A549 (cell line): Measurements from ENCODE around the gene IGFBP3. TPM values are rescaled to one million over a fixed set of nuclear protein-coding genes. Genes with fewer than 3 reads are reported as not detected.

ENCODE experiments used
- ATAC-seq, 2 experiments: fragments of 200-7000 bp in 1 of 2; fragments of >200 bp in 1 of 2; cut with Nextera tagmentation in 1 of 2; cut with Tn5 transposase in 1 of 2; 3 replicates each; pipeline versions ENCODE4 v1.8.0 to v1.9.1; 2018 to 2020; ENCODE audit warnings: mild to moderate bottlenecking in 1 of 2, moderate library complexity in 1 of 2
- CTCF ChIA-PET: fragments of 300-600 bp; sonication (Branson Sonifier 250); formaldehyde crosslinking; extraction: SDS; loops from one replicate; lab custom pipeline; 2021; ENCODE audit warnings: antibody characterized with exemption, inconsistent platforms; lab: Yijun Ruan, JAX
- POLR2A ChIA-PET: fragments of 350-600 bp; formaldehyde crosslinking; extraction: SDS; loops from one replicate; lab custom pipeline; 2021; ENCODE audit warnings: antibody characterized with exemption, inconsistent platforms; lab: Yijun Ruan, JAX
- DNase-seq, 2 experiments: peaks; one replicate each; pipeline versions ENCODE4 v3.0.0 to v3.0.0-alpha.2; 2011 to 2016; ENCODE audit warnings: low read depth in 1 of 2, low spot score in 1 of 2
- FAIRE-seq: peaks from 2 replicates; lab custom pipeline; 2011; peaks lifted over from hg19 to GRCh38; lab: Jason Lieb, UNC
- H3K27ac ChIP-seq, 2 experiments: fragments of >200 bp; sonication (Bioruptor Twin); formaldehyde crosslinking; 3 replicates each; pipeline ENCODE4 v1.5.1; 2016 to 2017
- H3K4me1 ChIP-seq: fragments of >200 bp; sonication (Bioruptor Twin); formaldehyde crosslinking; 3 replicates; pipeline ENCODE4 v1.6.1; 2016
- H3K4me2 ChIP-seq: fragments of >200 bp; sonication (Bioruptor Twin); formaldehyde crosslinking; 3 replicates; pipeline ENCODE4 v1.6.1; 2016
- H3K4me3 ChIP-seq: fragments of >200 bp; sonication (Bioruptor Twin); formaldehyde crosslinking; 3 replicates; pipeline ENCODE4 v1.5.1; 2016
- H3K9me3 ChIP-seq: fragments of >200 bp; sonication (Bioruptor Twin); formaldehyde crosslinking; 3 replicates; pipeline ENCODE4 v1.6.1; 2016
- ATOH8 ChIP-seq: fragments of 250-450 bp; sonication (Bioruptor Pico); IDR thresholded peaks from 2 replicates; pipeline ENCODE4 v1.5.0; 2020; ENCODE audit warnings: low read depth, mild to moderate bottlenecking, moderate library complexity
- BHLHE40 ChIP-seq: IDR thresholded peaks from 2 replicates; pipeline ENCODE4 v1.6.1; 2012; ENCODE audit warnings: low read depth, low read length, inconsistent platforms
- CBX2 ChIP-seq: fragments of 200-600 bp; sonication (generic); IDR thresholded peaks from 2 replicates; pipeline ENCODE4 v1.6.1; 2016; ENCODE audit warnings: low read depth, mild to moderate bottlenecking, borderline replicate concordance
- CBX8 ChIP-seq: fragments of 200-600 bp; sonication (generic); IDR thresholded peaks from 2 replicates; pipeline ENCODE4 v1.6.1; 2016
- CHD4 ChIP-seq: fragments of 200-600 bp; sonication (generic); IDR thresholded peaks from 2 replicates; pipeline ENCODE4 v1.6.1; 2016; ENCODE audit warnings: antibody characterized with exemption, mild to moderate bottlenecking, borderline replicate concordance
- FOSB ChIP-seq: fragments of 250-450 bp; sonication (Bioruptor Pico); IDR thresholded peaks from 2 replicates; pipeline ENCODE4 v1.5.0; 2020; ENCODE audit warnings: mild to moderate bottlenecking, moderate library complexity
- FOSL2 ChIP-seq, 2 experiments: fragments of 450-650 bp in 1 of 2; fragments of >200 bp in 1 of 2; sonication (Bioruptor Twin) in 1 of 2; formaldehyde crosslinking; IDR thresholded peaks; 2 replicates each; pipeline versions ENCODE4 v1.5.0 to v1.6.1; 2016 to 2020; ENCODE audit warnings: mild to moderate bottlenecking in 1 of 2, moderate library complexity in 1 of 2
- GATA3 ChIP-seq: IDR thresholded peaks from 2 replicates; pipeline ENCODE4 v1.6.1; 2012; ENCODE audit warnings: borderline replicate concordance
- HES2 ChIP-seq: fragments of >200 bp; sonication (Bioruptor Twin); formaldehyde crosslinking; IDR thresholded peaks from 2 replicates; pipeline ENCODE4 v1.6.1; 2016
- HMGXB4 ChIP-seq: fragments of 250-450 bp; sonication (Bioruptor Pico); IDR thresholded peaks from 2 replicates; pipeline ENCODE4 v1.5.0; 2021; ENCODE audit warnings: mild to moderate bottlenecking, moderate library complexity, borderline replicate concordance
- HOXA7 ChIP-seq: fragments of 250-450 bp; sonication (Bioruptor Pico); IDR thresholded peaks from 2 replicates; pipeline ENCODE4 v1.5.0; 2020; ENCODE audit warnings: mild to moderate bottlenecking, moderate library complexity
- HOXB5 ChIP-seq: fragments of 250-450 bp; sonication (Bioruptor Pico); IDR thresholded peaks from 2 replicates; pipeline ENCODE4 v1.5.0; 2020; ENCODE audit warnings: mild to moderate bottlenecking, moderate library complexity
- MYC ChIP-seq: IDR thresholded peaks from 2 replicates; pipeline ENCODE4 v1.6.1; 2012; ENCODE audit warnings: mild to moderate bottlenecking, inconsistent platforms, low read length, improper control_type of control experiment, borderline replicate concordance
- NR3C1 ChIP-seq: fragments of >200 bp; sonication (Bioruptor Twin); formaldehyde crosslinking; IDR thresholded peaks from 3 replicates; pipeline ENCODE4 v1.6.1; 2017
- POLR2AphosphoS2 ChIP-seq: conservative IDR thresholded peaks from 2 replicates; pipeline ENCODE4 v1.6.1; 2012; ENCODE audit warnings: low read length, improper control_type of control experiment, inconsistent platforms
- RNF2 ChIP-seq: fragments of 200-600 bp; sonication (generic); IDR thresholded peaks from 2 replicates; pipeline ENCODE4 v1.6.1; 2016; ENCODE audit warnings: low read depth, mild to moderate bottlenecking, antibody characterized with exemption, moderate library complexity, borderline replicate concordance
- SMC3 ChIP-seq: fragments of >200 bp; sonication (Bioruptor Twin); formaldehyde crosslinking; IDR thresholded peaks from 3 replicates; pipeline ENCODE4 v1.6.1; 2018; ENCODE audit warnings: inconsistent platforms
- SREBF2 ChIP-seq: fragments of 450-650 bp; IDR thresholded peaks from 2 replicates; pipeline ENCODE4 v1.6.1; 2014; ENCODE audit warnings: mild to moderate bottlenecking, moderate library complexity
- ZC3H11A ChIP-seq: fragments of 450-650 bp; IDR thresholded peaks from 2 replicates; pipeline ENCODE4 v1.6.1; 2014; ENCODE audit warnings: antibody characterized with exemption, mild to moderate bottlenecking
- ZNF302 ChIP-seq: fragments of 250-450 bp; sonication (Bioruptor Pico); IDR thresholded peaks from 2 replicates; pipeline ENCODE4 v1.9.0; 2021; ENCODE audit warnings: inconsistent platforms, mild to moderate bottlenecking, moderate library complexity
- WGBS: methylation state at CpG from one replicate; pipeline ENCODE4 v1.1.6; 2017; ENCODE audit errors: missing lambda C conversion rate; 5-methylcytosine and 5-hydroxymethylcytosine counted together
- polyA plus RNA-seq, 4 experiments: library from polyadenylated mRNA; depleted of rRNA in 3 of 4; stranded (reverse); fragments of >200 nt; fragmentation: RNase III in 1 of 4; extraction: RNeasy Plus Mini Kit Qiagen cat#74134 plus additional on column Dnase treatment in 1 of 4; gene quantifications; 2 replicates in 3 of 4; 3 replicates in 1 of 4; pipeline ENCODE4 v1.2.3, GENCODE V29; 2011 to 2017
- TF ChIP-seq, protein P1 (sequence below): fragments of 200-600 bp; sonication (generic); IDR thresholded peaks from 2 replicates; pipeline ENCODE4 v1.6.1; 2016; ENCODE audit warnings: antibody characterized with exemption, mild to moderate bottlenecking, moderate library complexity
- TF ChIP-seq, protein P2 (sequence below): fragments of 450-650 bp; IDR thresholded peaks from 2 replicates; pipeline ENCODE4 v1.6.1; 2014; ENCODE audit warnings: antibody characterized with exemption

IGFBP3 gene
- polyA plus RNA-seq, 2 of the 4 experiments (the other 2 are of a cell fraction): 153 to 291 TPM

DNA sequence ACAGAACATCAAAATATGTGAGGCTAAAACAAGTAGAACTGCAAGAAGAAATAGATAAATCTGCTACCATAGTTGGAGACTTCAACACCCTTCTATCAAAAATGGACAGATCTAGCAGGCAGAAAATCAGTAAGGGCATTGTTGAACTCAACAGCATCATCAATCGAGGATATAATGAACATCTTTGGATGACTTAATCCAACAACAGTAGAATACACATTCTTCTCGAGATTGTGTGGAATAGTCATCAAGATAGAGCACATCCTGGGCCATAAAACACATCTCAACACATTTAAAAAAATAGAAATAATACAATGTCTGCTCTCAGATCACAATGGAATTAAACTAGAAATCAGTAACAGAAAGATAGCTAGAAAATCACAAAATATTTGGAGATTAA, 22.9 kb downstream of the IGFBP3 start:
- TF ChIP-seq SREBF2 (no peak), GATA3 (no peak), ATOH8 (CRISPR knock-in tag) (no peak), POLR2AphosphoS2 (no peak), FOSL2 (IDR thresholded peaks at IDR 0.05) (no peak), FOSL2 (CRISPR knock-in tag; IDR thresholded peaks at IDR 0.05) (no peak), MYC (no peak), HMGXB4 (CRISPR knock-in tag) (no peak), HOXA7 (CRISPR knock-in tag) (no peak), HOXB5 (CRISPR knock-in tag) (no peak), HES2 (no peak), CBX8 (no peak)
- TF ChIP-seq, protein P1, sequence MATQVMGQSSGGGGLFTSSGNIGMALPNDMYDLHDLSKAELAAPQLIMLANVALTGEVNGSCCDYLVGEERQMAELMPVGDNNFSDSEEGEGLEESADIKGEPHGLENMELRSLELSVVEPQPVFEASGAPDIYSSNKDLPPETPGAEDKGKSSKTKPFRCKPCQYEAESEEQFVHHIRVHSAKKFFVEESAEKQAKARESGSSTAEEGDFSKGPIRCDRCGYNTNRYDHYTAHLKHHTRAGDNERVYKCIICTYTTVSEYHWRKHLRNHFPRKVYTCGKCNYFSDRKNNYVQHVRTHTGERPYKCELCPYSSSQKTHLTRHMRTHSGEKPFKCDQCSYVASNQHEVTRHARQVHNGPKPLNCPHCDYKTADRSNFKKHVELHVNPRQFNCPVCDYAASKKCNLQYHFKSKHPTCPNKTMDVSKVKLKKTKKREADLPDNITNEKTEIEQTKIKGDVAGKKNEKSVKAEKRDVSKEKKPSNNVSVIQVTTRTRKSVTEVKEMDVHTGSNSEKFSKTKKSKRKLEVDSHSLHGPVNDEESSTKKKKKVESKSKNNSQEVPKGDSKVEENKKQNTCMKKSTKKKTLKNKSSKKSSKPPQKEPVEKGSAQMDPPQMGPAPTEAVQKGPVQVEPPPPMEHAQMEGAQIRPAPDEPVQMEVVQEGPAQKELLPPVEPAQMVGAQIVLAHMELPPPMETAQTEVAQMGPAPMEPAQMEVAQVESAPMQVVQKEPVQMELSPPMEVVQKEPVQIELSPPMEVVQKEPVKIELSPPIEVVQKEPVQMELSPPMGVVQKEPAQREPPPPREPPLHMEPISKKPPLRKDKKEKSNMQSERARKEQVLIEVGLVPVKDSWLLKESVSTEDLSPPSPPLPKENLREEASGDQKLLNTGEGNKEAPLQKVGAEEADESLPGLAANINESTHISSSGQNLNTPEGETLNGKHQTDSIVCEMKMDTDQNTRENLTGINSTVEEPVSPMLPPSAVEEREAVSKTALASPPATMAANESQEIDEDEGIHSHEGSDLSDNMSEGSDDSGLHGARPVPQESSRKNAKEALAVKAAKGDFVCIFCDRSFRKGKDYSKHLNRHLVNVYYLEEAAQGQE: no peak
- FAIRE-seq (no peak), DNase-seq (no peak), ATAC-seq (no peak)
- H3K4me1 ChIP-seq: no peaks in the 10 kb centered on the region
- no peaks in the 10 kb centered on the region for H3K9me3 ChIP-seq
- no peak overlapping the region for H3K27ac ChIP-seq
- CTCF ChIA-PET: interaction anchor here (1.1 kb wide), 1 partner anchor 14 kb away, joined by 3 read pairs; no protein-coding TSS in a partner anchor
- no peak overlapping the region for H3K4me2 ChIP-seq
- POLR2A ChIA-PET: no interaction called here
- no peak overlapping the region for H3K4me3 ChIP-seq
- 26% methylated on average over 2 of the region's 2 CpGs for WGBS

DNA sequence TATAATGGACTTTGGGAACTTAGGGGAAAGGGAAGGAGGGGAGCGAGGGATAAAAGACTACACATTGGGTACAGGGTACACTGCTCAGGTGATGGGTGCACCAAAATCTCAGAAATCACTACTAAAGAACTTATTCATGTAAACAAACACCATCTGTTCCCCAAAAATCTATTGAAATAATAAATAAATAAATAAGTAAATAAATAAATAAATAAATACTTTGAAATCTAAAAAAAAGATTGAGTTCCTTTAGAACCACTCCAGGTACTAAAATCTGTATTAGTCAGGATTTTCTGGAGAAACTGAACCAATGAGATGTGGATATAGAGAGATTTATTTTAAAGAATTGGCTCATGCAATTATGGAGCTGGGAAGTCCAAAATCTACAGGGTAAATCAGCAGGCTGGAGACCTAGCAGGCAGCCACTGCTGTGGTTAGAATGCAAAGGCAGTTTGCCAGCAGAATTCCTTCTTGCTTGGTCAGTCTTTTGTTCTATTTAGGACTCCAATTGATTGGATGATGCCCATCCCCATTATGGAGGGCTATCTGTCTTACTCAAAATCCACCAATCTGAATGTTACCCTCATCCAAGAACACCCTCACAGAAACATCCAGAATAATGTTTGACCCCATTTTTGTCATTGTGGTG, 23.9 kb downstream of the IGFBP3 start:
- no peaks in the 10 kb centered on the region for H3K9me3 ChIP-seq
- no peak for ATAC-seq
- no peak overlapping the region for H3K4me3 ChIP-seq
- no peaks in the 10 kb centered on the region for H3K4me1 ChIP-seq
- TF ChIP-seq SREBF2: no peak
- TF ChIP-seq ZC3H11A: peak; percentile 94
- FAIRE-seq: no peak
- H3K4me2 ChIP-seq: no peak overlapping the region
- POLR2A ChIA-PET: no interaction called here
- H3K27ac ChIP-seq: no peak overlapping the region
- CTCF ChIA-PET: interaction anchor here (2.1 kb wide), 1 partner anchor 25 kb away, joined by 4 read pairs; the partner anchor contains the start of gene IGFBP3
- DNase-seq: no peak
- 80% methylated on average over 1 of the region's 1 CpG for WGBS

DNA sequence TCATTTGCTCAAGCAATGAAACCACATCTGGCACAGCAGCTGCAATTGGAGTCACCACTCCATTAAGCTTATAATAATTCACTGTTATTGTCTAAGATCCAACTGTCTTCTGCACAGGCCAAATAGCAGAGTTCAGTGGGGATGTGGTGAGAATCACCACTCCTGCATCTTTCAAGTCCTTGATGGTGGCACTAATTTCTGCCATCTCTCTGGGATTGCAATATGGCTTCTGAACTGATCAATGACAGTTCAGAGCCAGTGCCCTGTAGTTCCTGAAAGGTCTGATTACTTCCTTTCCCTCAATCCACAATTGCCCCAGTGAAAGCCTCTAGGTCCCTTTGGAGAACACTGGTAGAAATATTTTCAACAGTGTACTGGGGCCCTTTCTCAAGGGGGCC, 26.4 kb downstream of the IGFBP3 start:
- CTCF ChIA-PET: interaction anchor here (1.0 to 3.0 kb wide), 5 partner anchors 22 to 1287 kb away, joined by 3 to 18 read pairs (median 4); partner anchors contain the start of gene IGFBP3
- no peaks in the 10 kb centered on the region; the same call in 2 of the 3 replicates for H3K4me1 ChIP-seq
- no peak overlapping the region for H3K4me3 ChIP-seq
- POLR2A ChIA-PET: no interaction called here
- no peak for DNase-seq
- no peak overlapping the region for H3K27ac ChIP-seq
- no peak for ATAC-seq
- H3K9me3 ChIP-seq: no peaks in the 10 kb centered on the region
- no peak for FAIRE-seq
- H3K4me2 ChIP-seq: no peak overlapping the region
- TF ChIP-seq SREBF2 (no peak), CBX2 (no peak), HOXB5 (CRISPR knock-in tag) (no peak), RNF2 (no peak), ZNF302 (CRISPR knock-in tag) (no peak), HMGXB4 (CRISPR knock-in tag) (no peak), FOSB (CRISPR knock-in tag) (no peak), BHLHE40 (no peak), CHD4 (no peak), NR3C1 (no peak), HES2 (no peak), MYC (no peak), POLR2AphosphoS2 (no peak), SMC3 (no peak)
- TF ChIP-seq, protein P2, sequence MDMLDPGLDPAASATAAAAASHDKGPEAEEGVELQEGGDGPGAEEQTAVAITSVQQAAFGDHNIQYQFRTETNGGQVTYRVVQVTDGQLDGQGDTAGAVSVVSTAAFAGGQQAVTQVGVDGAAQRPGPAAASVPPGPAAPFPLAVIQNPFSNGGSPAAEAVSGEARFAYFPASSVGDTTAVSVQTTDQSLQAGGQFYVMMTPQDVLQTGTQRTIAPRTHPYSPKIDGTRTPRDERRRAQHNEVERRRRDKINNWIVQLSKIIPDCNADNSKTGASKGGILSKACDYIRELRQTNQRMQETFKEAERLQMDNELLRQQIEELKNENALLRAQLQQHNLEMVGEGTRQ: no peak
